ENCODE measurements around the gene CAPSL.

The CAPSL gene

DNA sequence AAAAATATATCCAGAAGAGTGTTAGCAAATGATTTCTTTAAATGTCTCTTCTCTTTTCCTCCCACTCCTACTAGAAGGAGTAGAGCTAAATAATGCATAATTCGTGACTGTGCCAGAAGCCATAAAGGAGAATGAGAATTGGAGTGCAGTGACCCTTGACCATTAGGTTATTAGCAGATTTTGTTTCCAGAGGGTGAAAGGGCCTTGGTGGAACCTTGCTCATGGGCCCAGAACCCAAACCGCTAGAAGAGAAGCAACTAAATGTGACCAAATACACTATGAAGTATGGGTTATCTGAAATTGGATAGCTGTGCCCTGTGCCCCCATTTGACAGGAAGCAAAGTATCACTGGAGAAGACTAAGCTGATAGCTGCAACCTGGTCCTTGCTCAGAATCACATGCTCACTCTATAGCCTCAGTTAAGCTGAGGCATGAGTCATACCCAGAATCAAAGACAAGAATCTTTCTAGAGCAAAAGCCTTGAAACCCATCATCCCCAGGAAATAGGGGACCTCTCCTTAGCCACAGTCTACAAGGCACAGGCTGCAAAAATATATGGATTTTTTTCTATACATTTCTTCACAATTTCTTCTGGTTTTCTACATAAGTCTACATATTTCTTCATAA lies 36.3 kb downstream of the CAPSL start:
- TF ChIP-seq TCF12 (IDR thresholded peaks at IDR 0.05; ENCODE audit: low read depth), result no peak
- TF ChIP-seq EGR1 (IDR thresholded peaks at IDR 0.05), result no peak
- no peak for TF ChIP-seq RAD21 (IDR thresholded peaks at IDR 0.05; ENCODE audit: low read depth)
- TF ChIP-seq FOXM1 (IDR thresholded peaks at IDR 0.05; ENCODE audit: borderline replicate concordance, low read depth), result no peak
- TF ChIP-seq CREB1 (IDR thresholded peaks at IDR 0.05; ENCODE audit: low read depth), result no peak
- TF ChIP-seq TAF1 (IDR thresholded peaks at IDR 0.05; ENCODE audit: low read depth), result no peak
- no peak for TF ChIP-seq NFIC (IDR thresholded peaks at IDR 0.05)
- TF ChIP-seq, protein P1, sequence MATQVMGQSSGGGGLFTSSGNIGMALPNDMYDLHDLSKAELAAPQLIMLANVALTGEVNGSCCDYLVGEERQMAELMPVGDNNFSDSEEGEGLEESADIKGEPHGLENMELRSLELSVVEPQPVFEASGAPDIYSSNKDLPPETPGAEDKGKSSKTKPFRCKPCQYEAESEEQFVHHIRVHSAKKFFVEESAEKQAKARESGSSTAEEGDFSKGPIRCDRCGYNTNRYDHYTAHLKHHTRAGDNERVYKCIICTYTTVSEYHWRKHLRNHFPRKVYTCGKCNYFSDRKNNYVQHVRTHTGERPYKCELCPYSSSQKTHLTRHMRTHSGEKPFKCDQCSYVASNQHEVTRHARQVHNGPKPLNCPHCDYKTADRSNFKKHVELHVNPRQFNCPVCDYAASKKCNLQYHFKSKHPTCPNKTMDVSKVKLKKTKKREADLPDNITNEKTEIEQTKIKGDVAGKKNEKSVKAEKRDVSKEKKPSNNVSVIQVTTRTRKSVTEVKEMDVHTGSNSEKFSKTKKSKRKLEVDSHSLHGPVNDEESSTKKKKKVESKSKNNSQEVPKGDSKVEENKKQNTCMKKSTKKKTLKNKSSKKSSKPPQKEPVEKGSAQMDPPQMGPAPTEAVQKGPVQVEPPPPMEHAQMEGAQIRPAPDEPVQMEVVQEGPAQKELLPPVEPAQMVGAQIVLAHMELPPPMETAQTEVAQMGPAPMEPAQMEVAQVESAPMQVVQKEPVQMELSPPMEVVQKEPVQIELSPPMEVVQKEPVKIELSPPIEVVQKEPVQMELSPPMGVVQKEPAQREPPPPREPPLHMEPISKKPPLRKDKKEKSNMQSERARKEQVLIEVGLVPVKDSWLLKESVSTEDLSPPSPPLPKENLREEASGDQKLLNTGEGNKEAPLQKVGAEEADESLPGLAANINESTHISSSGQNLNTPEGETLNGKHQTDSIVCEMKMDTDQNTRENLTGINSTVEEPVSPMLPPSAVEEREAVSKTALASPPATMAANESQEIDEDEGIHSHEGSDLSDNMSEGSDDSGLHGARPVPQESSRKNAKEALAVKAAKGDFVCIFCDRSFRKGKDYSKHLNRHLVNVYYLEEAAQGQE (IDR thresholded peaks at IDR 0.05; ENCODE audit: low read depth), result no peak
- no peak for TF ChIP-seq EP300 (IDR thresholded peaks at IDR 0.05; ENCODE audit: borderline replicate concordance)
- no peak for TF ChIP-seq ZBTB7A (IDR thresholded peaks at IDR 0.05; ENCODE audit: low read depth)
- TF ChIP-seq MAX (IDR thresholded peaks at IDR 0.05), result no peak
- no peak for TF ChIP-seq CEBPB (IDR thresholded peaks at IDR 0.05)
- no peak for TF ChIP-seq USF1 (IDR thresholded peaks at IDR 0.05)
- no peak for TF ChIP-seq TEAD4 (IDR thresholded peaks at IDR 0.05)
- no peak for TF ChIP-seq YY1 (IDR thresholded peaks at IDR 0.05; ENCODE audit: low read depth)

DNA sequence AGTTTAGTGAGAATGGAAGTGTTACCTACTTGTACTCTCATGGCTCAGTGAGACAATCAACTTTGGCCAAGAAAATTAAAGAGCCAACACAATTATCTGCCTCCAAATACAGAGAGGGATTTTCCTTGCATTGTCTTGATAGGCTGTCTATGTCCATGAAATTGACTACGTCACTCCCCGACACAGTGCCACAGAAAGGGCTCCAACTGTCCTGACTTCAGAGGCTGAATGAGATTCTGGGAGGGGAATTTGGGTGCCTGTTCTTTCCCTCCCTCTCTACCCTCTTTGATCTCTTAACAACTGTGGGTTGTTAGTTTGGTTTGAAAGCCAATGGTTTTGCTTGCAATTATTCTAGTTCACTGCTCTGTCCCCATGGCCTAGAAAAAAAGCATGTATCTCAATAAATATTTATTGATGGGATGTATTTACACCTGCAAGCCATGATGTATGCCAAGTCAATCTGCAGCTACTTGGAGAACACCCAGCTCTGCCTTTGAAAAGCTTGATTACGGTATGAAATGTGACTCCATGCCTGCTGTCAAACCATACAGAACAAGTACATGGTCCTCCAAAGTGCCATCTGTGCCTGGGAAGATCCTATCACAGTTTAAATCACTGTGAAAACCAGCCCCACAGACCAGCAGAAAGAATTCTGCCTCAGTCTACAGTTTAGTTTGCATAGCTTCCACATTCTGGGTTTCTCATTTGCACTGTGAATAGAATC lies 37.3 kb downstream of the CAPSL start:
- no peak for TF ChIP-seq TEAD4 (IDR thresholded peaks at IDR 0.05)

GRCh38 chr5:35899800-35900199 lies 38.6 kb downstream of the CAPSL start:
- TF ChIP-seq FOXM1 (IDR thresholded peaks at IDR 0.05; ENCODE audit: borderline replicate concordance, low read depth), result no peak
- TF ChIP-seq NFIC (IDR thresholded peaks at IDR 0.05), result no peak
- no peak for TF ChIP-seq TAF1 (IDR thresholded peaks at IDR 0.05; ENCODE audit: low read depth)
- no peak for TF ChIP-seq TEAD4 (IDR thresholded peaks at IDR 0.05)
- no peak for TF ChIP-seq ZBTB7A (IDR thresholded peaks at IDR 0.05; ENCODE audit: low read depth)
- TF ChIP-seq USF1 (IDR thresholded peaks at IDR 0.05), result no peak
- TF ChIP-seq RAD21 (IDR thresholded peaks at IDR 0.05; ENCODE audit: low read depth), result no peak
- no peak for TF ChIP-seq EGR1 (IDR thresholded peaks at IDR 0.05)
- no peak for TF ChIP-seq MAX (IDR thresholded peaks at IDR 0.05)

DNA sequence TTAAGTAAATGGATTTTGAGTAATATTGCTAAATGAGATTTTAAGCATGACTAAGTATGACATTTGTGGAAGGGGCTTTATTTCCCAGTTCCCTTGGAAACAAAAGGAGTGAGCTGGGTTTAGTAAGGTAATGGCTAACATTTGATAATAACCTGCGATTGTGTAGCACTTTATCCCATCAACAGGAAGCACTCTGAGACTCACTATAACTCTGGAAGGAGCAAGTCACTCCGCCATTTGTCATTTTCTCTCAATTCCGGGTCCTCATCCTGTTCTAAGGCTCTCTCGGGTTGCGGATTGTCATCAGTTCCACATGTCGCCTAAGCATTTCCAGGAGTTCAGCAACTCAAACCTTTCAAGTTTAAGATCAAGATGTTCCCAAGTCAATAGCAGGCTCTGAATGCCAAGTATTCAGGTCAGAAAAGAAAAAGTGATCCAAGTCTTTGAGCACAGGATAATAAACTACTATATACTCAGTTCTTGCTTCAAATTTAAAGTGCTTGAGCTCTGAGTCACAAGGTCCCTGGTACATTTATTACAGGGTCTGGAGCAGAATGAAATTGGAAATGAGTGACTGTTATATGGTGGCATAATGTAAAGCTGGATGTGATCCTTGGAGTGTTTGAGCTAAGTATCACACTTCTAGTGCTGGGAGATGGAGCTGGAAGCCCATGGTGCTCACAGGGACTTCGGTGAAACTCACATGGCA lies 39.3 kb downstream of the CAPSL start:
- no peak for TF ChIP-seq TEAD4 (IDR thresholded peaks at IDR 0.05)
- no peak for TF ChIP-seq CEBPB (IDR thresholded peaks at IDR 0.05)
- no peak for TF ChIP-seq EGR1 (IDR thresholded peaks at IDR 0.05)
- no peak for TF ChIP-seq TCF12 (IDR thresholded peaks at IDR 0.05; ENCODE audit: low read depth)
- no peak for TF ChIP-seq TAF1 (IDR thresholded peaks at IDR 0.05; ENCODE audit: low read depth)
- no peak for TF ChIP-seq MAX (IDR thresholded peaks at IDR 0.05)
- TF ChIP-seq EP300 (IDR thresholded peaks at IDR 0.05; ENCODE audit: borderline replicate concordance), result no peak
- no peak for TF ChIP-seq ZBTB7A (IDR thresholded peaks at IDR 0.05; ENCODE audit: low read depth)
- no peak for TF ChIP-seq FOXM1 (IDR thresholded peaks at IDR 0.05; ENCODE audit: borderline replicate concordance, low read depth)
- no peak for TF ChIP-seq YY1 (IDR thresholded peaks at IDR 0.05; ENCODE audit: low read depth)
- TF ChIP-seq NFIC (IDR thresholded peaks at IDR 0.05), result no peak
- TF ChIP-seq RAD21 (IDR thresholded peaks at IDR 0.05; ENCODE audit: low read depth), result no peak
- TF ChIP-seq, protein P1 (IDR thresholded peaks at IDR 0.05; ENCODE audit: low read depth), result no peak
- no peak for TF ChIP-seq USF1 (IDR thresholded peaks at IDR 0.05)
- TF ChIP-seq CREB1 (IDR thresholded peaks at IDR 0.05; ENCODE audit: low read depth), result no peak
